Ishikawa (cell line): ENCODE measurements around the gene CKAP4.

Source experiments
- CEBPB ChIP-seq: IDR thresholded peaks from 2 replicates; pipeline ENCODE4 v1.6.1; 2012
- CREB1 ChIP-seq: IDR thresholded peaks from 2 replicates; pipeline ENCODE4 v1.6.1; 2012; ENCODE audit warnings: low read depth
- EGR1 ChIP-seq: IDR thresholded peaks from 2 replicates; pipeline ENCODE4 v1.6.1; 2012
- EP300 ChIP-seq: IDR thresholded peaks from 2 replicates; pipeline ENCODE4 v1.6.1; 2012; ENCODE audit warnings: borderline replicate concordance
- FOXM1 ChIP-seq: IDR thresholded peaks from 2 replicates; pipeline ENCODE4 v1.6.1; 2012; ENCODE audit warnings: low read depth, borderline replicate concordance
- NFIC ChIP-seq: IDR thresholded peaks from 2 replicates; pipeline ENCODE4 v1.6.1; 2012
- RAD21 ChIP-seq: IDR thresholded peaks from 2 replicates; pipeline ENCODE4 v1.6.1; 2012; ENCODE audit warnings: low read depth
- TAF1 ChIP-seq: IDR thresholded peaks from 2 replicates; pipeline ENCODE4 v1.6.1; 2012; ENCODE audit warnings: low read depth, mild to moderate bottlenecking
- TCF12 ChIP-seq: IDR thresholded peaks from 2 replicates; pipeline ENCODE4 v1.6.1; 2012; ENCODE audit warnings: low read depth
- TEAD4 ChIP-seq: IDR thresholded peaks from 2 replicates; pipeline ENCODE4 v1.6.1; 2012
- YY1 ChIP-seq: IDR thresholded peaks from 2 replicates; pipeline ENCODE4 v1.6.1; 2012; ENCODE audit warnings: low read depth
- ZBTB7A ChIP-seq: IDR thresholded peaks from 2 replicates; pipeline ENCODE4 v1.6.1; 2012; ENCODE audit warnings: low read depth
- TF ChIP-seq, protein P1 (sequence below): IDR thresholded peaks from 2 replicates; pipeline ENCODE4 v1.6.1; 2012; ENCODE audit warnings: low read depth, mild to moderate bottlenecking
- TF ChIP-seq, protein P2 (sequence below): IDR thresholded peaks from 2 replicates; pipeline ENCODE4 v1.6.1; 2012
- TF ChIP-seq, protein P3 (sequence below): IDR thresholded peaks from 2 replicates; pipeline ENCODE4 v1.6.1; 2012

The CKAP4 gene

DNA sequence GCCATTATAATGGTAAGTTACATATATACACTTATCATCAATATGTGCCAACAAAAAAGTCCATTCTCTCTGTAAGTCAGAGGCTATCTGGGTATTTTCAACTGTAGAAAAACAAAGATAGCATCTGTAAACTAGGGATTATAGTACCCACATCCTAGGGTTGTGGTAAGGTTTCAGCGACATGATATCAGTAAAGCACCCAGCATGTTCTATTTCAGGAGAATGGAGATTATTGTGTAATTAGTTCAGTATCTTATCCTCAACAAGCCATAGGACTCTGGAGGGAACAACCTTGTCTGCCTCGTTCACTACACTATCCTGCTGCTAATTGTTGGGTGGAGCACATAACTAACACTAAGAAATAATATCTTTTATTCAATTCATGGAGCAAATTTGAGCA, 19.7 kb upstream of the CKAP4 start:
- TF ChIP-seq CREB1: no peak
- TF ChIP-seq EP300: no peak
- no peak for TF ChIP-seq YY1
- no peak for TF ChIP-seq TCF12
- no peak for TF ChIP-seq NFIC
- no peak for TF ChIP-seq ZBTB7A
- no peak for TF ChIP-seq RAD21
- no peak for TF ChIP-seq TAF1
- TF ChIP-seq, protein P1, sequence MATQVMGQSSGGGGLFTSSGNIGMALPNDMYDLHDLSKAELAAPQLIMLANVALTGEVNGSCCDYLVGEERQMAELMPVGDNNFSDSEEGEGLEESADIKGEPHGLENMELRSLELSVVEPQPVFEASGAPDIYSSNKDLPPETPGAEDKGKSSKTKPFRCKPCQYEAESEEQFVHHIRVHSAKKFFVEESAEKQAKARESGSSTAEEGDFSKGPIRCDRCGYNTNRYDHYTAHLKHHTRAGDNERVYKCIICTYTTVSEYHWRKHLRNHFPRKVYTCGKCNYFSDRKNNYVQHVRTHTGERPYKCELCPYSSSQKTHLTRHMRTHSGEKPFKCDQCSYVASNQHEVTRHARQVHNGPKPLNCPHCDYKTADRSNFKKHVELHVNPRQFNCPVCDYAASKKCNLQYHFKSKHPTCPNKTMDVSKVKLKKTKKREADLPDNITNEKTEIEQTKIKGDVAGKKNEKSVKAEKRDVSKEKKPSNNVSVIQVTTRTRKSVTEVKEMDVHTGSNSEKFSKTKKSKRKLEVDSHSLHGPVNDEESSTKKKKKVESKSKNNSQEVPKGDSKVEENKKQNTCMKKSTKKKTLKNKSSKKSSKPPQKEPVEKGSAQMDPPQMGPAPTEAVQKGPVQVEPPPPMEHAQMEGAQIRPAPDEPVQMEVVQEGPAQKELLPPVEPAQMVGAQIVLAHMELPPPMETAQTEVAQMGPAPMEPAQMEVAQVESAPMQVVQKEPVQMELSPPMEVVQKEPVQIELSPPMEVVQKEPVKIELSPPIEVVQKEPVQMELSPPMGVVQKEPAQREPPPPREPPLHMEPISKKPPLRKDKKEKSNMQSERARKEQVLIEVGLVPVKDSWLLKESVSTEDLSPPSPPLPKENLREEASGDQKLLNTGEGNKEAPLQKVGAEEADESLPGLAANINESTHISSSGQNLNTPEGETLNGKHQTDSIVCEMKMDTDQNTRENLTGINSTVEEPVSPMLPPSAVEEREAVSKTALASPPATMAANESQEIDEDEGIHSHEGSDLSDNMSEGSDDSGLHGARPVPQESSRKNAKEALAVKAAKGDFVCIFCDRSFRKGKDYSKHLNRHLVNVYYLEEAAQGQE: no peak

DNA sequence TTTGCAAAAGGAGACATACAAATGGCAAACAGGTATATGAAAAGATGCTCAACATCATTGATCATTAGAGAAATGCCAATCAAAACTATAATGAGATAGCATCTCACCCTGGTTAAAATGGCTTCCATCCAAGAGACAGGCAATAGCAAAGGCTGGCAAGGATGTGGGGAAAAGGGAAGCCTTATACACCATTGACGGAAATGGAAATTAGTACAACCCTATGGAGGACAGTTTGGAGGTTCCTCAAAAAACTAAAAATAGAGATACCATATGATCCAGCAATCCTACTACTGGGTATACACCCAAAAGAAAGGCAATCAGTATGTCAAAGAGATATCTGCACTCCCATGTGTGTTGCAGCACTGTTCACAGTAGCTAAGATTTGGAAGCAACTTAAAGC, 17.3 kb upstream of the CKAP4 start:
- TF ChIP-seq, protein P2, sequence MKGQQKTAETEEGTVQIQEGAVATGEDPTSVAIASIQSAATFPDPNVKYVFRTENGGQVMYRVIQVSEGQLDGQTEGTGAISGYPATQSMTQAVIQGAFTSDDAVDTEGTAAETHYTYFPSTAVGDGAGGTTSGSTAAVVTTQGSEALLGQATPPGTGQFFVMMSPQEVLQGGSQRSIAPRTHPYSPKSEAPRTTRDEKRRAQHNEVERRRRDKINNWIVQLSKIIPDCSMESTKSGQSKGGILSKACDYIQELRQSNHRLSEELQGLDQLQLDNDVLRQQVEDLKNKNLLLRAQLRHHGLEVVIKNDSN: no peak

DNA sequence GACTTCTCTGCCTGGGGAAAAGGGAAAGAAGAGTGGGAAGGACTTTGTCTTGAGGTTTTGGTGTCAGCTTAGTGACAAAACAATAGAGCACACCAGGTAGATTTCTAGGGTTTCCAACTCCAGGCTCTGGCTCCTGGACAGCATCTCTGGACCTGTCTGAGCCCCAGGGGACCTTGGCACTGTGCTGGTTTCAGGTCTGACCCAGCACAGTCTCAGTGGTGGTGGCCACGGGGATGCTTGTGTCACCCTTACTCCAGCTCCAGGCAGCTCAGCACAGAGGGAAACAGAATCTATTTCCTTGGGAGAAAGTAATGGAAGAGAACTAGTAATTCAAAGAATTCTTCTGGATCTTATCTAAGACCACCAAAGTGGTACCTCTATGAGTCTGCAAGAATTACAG, 11.1 kb upstream of the CKAP4 start:
- TF ChIP-seq CREB1 (no peak), ZBTB7A (no peak), EP300 (no peak), TCF12 (no peak), RAD21 (no peak)
- TF ChIP-seq, protein P2: no peak

DNA sequence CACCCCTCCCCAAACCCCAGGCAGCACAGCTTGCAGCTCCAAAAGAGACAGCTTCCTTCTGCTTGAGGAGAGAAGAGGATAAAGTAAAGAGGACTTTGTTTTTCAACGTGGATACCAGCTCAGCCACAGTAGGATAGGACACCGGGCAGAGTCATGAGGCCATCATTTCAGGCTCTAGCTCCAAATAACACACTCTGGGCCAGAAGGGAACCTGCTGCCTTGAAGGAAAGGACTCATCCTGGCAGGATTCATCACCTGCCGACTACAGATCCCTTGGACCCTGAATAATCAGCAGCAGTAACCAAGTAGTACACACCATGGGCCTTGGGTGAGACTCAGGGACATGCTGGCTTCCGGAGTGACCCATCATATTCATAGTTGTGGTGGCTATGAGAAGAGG, 10.4 kb upstream of the CKAP4 start:
- TF ChIP-seq, protein P2: no peak
- TF ChIP-seq NFIC (no peak), YY1 (no peak), ZBTB7A (no peak), CREB1 (no peak), TAF1 (no peak), CEBPB (no peak), TEAD4 (no peak), TCF12 (no peak), EGR1 (no peak), EP300 (no peak)
- TF ChIP-seq, protein P3, sequence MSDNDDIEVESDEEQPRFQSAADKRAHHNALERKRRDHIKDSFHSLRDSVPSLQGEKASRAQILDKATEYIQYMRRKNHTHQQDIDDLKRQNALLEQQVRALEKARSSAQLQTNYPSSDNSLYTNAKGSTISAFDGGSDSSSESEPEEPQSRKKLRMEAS: no peak
- TF ChIP-seq, protein P1: no peak

DNA sequence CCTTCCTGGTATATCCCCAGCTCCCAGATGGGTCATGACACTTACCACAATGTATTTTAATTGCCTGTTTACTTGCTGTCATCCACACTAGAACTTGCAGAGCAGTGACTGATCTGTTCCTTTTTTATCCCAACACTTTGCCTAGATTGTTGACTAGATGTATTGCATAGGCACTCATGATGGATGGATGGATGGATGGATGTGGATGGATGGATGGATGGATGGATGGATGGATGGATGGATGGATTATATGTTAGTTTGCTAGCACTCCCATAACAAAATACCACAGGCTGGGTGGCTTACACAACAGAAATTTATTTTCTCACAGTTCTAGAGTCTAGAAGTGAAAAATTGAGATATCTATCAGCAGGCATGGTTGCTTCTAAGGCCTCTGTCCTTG, 8.7 kb upstream of the CKAP4 start:
- TF ChIP-seq CEBPB: no peak
- TF ChIP-seq NFIC: no peak
- TF ChIP-seq EGR1: no peak
- TF ChIP-seq FOXM1: no peak

DNA sequence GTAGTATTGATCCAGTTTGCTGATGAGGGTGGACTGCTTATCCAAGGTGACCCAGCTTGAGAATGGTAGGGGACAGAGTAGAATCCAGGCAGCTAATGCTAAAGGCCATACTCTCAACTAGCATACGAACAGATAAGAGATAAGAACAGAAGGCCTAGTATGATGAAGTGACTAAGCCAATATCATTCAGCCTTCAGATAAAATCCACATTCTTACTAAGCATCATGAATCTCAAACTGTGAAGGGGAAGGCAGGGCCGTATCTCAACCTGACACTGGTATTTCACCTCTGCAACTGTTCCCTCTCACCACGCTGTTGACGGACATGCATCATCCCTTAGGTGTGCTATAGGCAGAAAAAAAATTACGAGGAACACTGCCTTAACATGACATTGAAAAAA, 8.1 kb upstream of the CKAP4 start:
- TF ChIP-seq, protein P1: no peak
- TF ChIP-seq CEBPB: no peak
- TF ChIP-seq NFIC: no peak
